ENCODE data around the gene FKBP6.
"Not testable (repeated sequence)": the region's sequence is repeated elsewhere in the genome, so short reads cannot be mapped to it uniquely, and the experiment has no call there.

Gene FKBP6

GRCh38 chr7:73395538-73396503 is 67.9 kb downstream of the FKBP6 start:
- no peak for DNase-seq (ENCODE audit: low read depth in 2 of 2)

- DNase-seq (ENCODE audit: low read depth in 2 of 2) = no peak
These were observed 69.7 kb downstream of the FKBP6 start for GRCh38 chr7:73397521-73398281.

GRCh38 chr7:73399185-73400050 is 71.5 kb downstream of the FKBP6 start:
- DNase-seq (ENCODE audit: low read depth in 2 of 2) = peak; percentile 29 to 55

DNA sequence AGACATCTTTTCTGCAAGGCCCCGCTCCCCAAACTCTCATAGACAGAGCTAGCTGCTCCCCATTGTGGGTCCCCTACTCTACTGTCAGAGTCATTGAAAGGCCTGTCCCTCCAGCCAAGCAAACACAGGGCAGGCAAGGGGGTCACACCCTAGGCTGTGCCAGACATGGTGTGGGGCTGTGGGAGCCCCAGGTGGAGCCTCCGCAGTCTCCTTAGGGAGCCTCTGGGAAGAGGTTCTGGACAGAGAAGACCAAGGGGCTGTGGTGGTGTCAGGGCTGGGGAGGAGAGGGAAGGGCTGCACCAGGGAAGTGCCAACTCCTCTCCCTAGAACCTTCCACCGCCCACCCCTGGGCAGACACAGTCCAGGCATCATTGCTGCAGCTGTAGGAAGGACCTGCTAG is 76.9 kb downstream of the FKBP6 start:
- DNase-seq (ENCODE audit: low read depth in 2 of 2) = not testable (repeated sequence)

Data from stimulated activated CD8-positive, alpha-beta memory T cell treated with anti-CD3 and anti-CD28 coated beads, Interleukin-15, amount 100 ng/mL, for 4 hours (primary cell).